HepG2 (cell line): Measurements from ENCODE around the gene CSTF1. TPM values are rescaled to one million over a fixed set of nuclear protein-coding genes. Genes with fewer than 3 reads are reported as not detected.
A peak's percentile ranks its signal among the peaks of the same experiment; 100 is the strongest.

ENCODE experiments used
- ARID5B ChIP-seq: IDR thresholded peaks from 2 replicates; pipeline ENCODE4 v1.4.0; 2020; ENCODE audit warnings: mild to moderate bottlenecking, missing genetic modification reagents
- ARNT2 ChIP-seq: sonication (generic); formaldehyde crosslinking; IDR thresholded peaks from 2 replicates; pipeline ENCODE4 v1.8.0; 2022; ENCODE audit warnings: mild to moderate bottlenecking, low read depth, missing genetic modification reagents, moderate library complexity
- GMEB1 ChIP-seq: sonication (generic); formaldehyde crosslinking; IDR thresholded peaks from 2 replicates; pipeline ENCODE4 v1.5.1; 2020; ENCODE audit warnings: missing genetic modification reagents, mild to moderate bottlenecking, borderline replicate concordance
- KAT8 ChIP-seq: IDR thresholded peaks from 2 replicates; pipeline ENCODE4 v1.6.1; 2016; ENCODE audit warnings: missing genetic modification reagents, missing compliant biosample characterization
- KDM5A ChIP-seq: fragments of 200-600 bp; sonication (generic); IDR thresholded peaks from 2 replicates; pipeline ENCODE4 v1.7.0; 2018; ENCODE audit warnings: antibody characterized with exemption, mild to moderate bottlenecking, low read length, borderline replicate concordance
- LRRFIP1 ChIP-seq: sonication (generic); formaldehyde crosslinking; conservative IDR thresholded peaks from 2 replicates; pipeline ENCODE4 v1.4.0; 2020; ENCODE audit warnings: missing genetic modification reagents
- SMC3 ChIP-seq: IDR thresholded peaks from 2 replicates; pipeline ENCODE4 v1.6.1; 2011; ENCODE audit warnings: low read length, improper control_type of control experiment
- USF2 ChIP-seq, 2 experiments: sonication (generic) in 1 of 2; formaldehyde crosslinking in 1 of 2; IDR thresholded peaks; 2 replicates each; pipeline versions ENCODE4 v1.5.1 to v1.6.1; 2011 to 2020; ENCODE audit warnings: borderline replicate concordance in 1 of 2, low read depth in 1 of 2, low read length in 1 of 2, mild to moderate bottlenecking in 1 of 2, missing genetic modification reagents in 1 of 2, moderate library complexity in 1 of 2
- ZBTB21 ChIP-seq: sonication (generic); formaldehyde crosslinking; IDR thresholded peaks from 2 replicates; pipeline ENCODE4 v1.4.0; 2020; ENCODE audit warnings: missing genetic modification reagents
- ZBTB37 ChIP-seq: sonication (generic); formaldehyde crosslinking; IDR thresholded peaks from 2 replicates; pipeline ENCODE4 v1.4.0; 2020; ENCODE audit warnings: mild to moderate bottlenecking, missing genetic modification reagents
- ZIK1 ChIP-seq: sonication (generic); formaldehyde crosslinking; IDR thresholded peaks from 2 replicates; pipeline ENCODE4 v1.5.0; 2020; ENCODE audit warnings: mild to moderate bottlenecking, low read depth, missing genetic modification reagents, borderline replicate concordance
- ZSCAN22 ChIP-seq: sonication (generic); formaldehyde crosslinking; IDR thresholded peaks from 2 replicates; pipeline ENCODE4 v1.4.0; 2020; ENCODE audit warnings: mild to moderate bottlenecking, missing genetic modification reagents
- polyA plus RNA-seq, 8 experiments: library from polyadenylated mRNA; depleted of rRNA in 3 of 8; stranded (reverse) in 7 of 8; unstranded in 1 of 8; fragments of >200 nt; fragmentation: Illumina TruSeq in 4 of 8; extraction: Trizol in 4 of 8; gene quantifications; 2 replicates each; pipeline versions ENCODE4 v1.2.1 to v1.2.3, GENCODE V29; 2011 to 2016; ENCODE audit warnings: low read depth in 4 of 8, missing spikeins in 1 of 8, mixed read lengths in 1 of 8; ENCODE audit not compliant: insufficient read depth in 1 of 8
- total RNA-seq, 5 experiments: library from RNA; depleted of rRNA; stranded (reverse); fragments of >200 nt; fragmentation: Illumina TruSeq; extraction: Trizol; gene quantifications; 2 replicates each; pipeline ENCODE4 v1.2.3, GENCODE V29; 2016; ENCODE audit warnings: low read depth in 1 of 5

Gene CSTF1
- total and polyA plus RNA-seq, 2 of the 13 experiments (the other 11 are each of a cell fraction or from before 2014, with no cell fraction given) = 70.9 to 100 TPM

- TF ChIP-seq ARID5B (CRISPR knock-in tag) = peak; percentile 29; the same call in 1 of the 2 replicates
- no peak for TF ChIP-seq LRRFIP1 (CRISPR knock-in tag)
- TF ChIP-seq SMC3 = peak; percentile 89
- TF ChIP-seq ZSCAN22 (CRISPR knock-in tag) = no peak
- peak; percentile 31; the same call in 1 of the 2 replicates for TF ChIP-seq KDM5A
- no peak for TF ChIP-seq ZBTB37 (CRISPR knock-in tag)
- TF ChIP-seq ZBTB21 (CRISPR knock-in tag) = no peak
- TF ChIP-seq ZIK1 (CRISPR knock-in tag) = no peak
- 0 out of 2 replicates have a peak, but pooled peaks have one; percentile 37 for TF ChIP-seq KAT8 (CRISPR knock-in tag)
- TF ChIP-seq ARNT2 (CRISPR knock-in tag) = no peak
- 0 out of 2 replicates have a peak, but pooled peaks have one; percentile 29 for TF ChIP-seq GMEB1 (CRISPR knock-in tag)
- TF ChIP-seq USF2 (IDR thresholded peaks at IDR 0.05; ENCODE audit: low read depth, low read length) = no peak
- TF ChIP-seq USF2 (CRISPR knock-in tag; IDR thresholded peaks at IDR 0.05; ENCODE audit: borderline replicate concordance) = peak; percentile 21; the same call in 1 of the 2 replicates
Observed at GRCh38 chr20:56400001-56400640, 7.7 kb downstream of the CSTF1 start (continued).
